GM19372 (cell line): ENCODE results near the gene CELA3B.
"Not testable (repeated sequence)": the region's sequence is repeated elsewhere in the genome, so short reads cannot be mapped to it uniquely, and the experiment has no call there.

Source experiments
- ATAC-seq: cut with Tn5 transposase; IDR thresholded peaks from one replicate; pipeline ENCODE4 v1.9.1; 2021; ENCODE audit warnings: mild to moderate bottlenecking, low read depth, moderate library complexity; ENCODE audit not compliant: unreplicated experiment

The CELA3B gene

DNA sequence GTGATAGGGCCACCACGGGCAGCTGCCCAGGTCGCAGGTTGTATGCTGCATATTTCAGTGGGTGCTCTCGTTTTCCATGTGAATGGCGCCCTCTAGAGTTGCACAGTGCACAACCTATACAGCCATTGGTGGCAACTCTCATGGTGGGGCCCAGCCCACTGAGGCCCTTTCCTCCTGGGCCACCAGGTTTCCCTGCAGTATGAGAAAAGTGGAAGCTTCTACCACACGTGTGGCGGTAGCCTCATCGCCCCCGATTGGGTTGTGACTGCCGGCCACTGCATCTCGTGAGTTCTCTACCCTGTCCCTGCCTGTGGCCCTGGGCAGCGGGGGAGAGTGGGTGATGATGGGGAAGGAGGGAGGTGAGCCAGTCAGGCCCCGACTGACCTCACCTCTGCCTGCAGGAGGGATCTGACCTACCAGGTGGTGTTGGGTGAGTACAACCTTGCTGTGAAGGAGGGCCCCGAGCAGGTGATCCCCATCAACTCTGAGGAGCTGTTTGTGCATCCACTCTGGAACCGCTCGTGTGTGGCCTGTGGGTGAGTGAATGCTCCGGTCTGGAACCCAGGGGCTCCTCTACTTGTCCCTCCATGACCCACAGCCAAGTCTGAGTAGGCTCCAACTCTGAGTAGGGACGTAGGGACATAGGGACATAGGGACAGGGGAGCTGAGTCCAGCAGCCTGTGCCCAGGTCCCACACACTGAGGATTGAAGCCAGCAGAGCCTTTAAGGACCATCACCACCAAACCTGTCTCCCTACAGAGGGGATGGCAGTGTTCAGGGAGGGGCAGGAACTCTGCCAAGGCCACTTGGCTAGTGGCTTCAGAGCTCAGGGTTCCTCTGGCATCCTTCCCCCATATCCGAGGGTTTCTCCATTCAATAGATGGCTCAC is 28.7 kb downstream of the CELA3B start:
- ATAC-seq, result not testable (repeated sequence)

DNA sequence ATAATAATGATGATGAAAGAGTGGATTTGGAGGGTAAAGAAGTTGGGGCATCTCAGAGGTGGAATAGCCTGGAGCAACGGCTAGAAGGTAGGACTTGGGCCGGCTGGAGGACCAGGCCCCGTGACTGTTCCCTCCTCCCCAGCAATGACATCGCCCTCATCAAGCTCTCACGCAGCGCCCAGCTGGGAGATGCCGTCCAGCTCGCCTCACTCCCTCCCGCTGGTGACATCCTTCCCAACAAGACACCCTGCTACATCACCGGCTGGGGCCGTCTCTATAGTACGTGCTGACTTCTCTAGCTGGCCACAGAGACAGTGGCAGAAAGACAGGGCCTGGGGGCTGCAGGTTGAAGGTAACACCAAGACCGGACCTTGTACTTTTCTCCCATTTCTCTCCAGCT is 29.9 kb downstream of the CELA3B start:
- ATAC-seq, result not testable (repeated sequence)

GRCh38 chr1:22007262-22007661 is 30.4 kb downstream of the CELA3B start:
- not testable (repeated sequence) for ATAC-seq

DNA sequence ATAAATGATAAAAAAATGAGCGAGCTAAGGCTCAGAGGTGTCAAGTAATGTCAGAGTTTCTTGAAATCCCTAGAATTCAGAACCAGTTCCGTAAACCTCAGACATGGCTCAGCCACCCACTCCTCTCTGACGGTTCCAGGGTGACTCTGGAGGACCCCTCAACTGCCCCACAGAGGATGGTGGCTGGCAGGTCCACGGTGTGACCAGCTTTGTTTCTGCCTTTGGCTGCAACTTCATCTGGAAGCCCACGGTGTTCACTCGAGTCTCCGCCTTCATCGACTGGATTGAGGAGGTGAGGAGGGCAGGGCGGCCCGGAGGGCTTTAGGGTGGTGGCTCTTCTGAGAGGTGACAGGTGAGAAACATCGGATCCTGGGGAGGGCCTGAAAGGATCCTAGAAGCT is 32.7 kb downstream of the CELA3B start:
- not testable (repeated sequence) for ATAC-seq

GRCh38 chr1:22012752-22013151 is 35.9 kb downstream of the CELA3B start:
- not testable (repeated sequence) for ATAC-seq

DNA sequence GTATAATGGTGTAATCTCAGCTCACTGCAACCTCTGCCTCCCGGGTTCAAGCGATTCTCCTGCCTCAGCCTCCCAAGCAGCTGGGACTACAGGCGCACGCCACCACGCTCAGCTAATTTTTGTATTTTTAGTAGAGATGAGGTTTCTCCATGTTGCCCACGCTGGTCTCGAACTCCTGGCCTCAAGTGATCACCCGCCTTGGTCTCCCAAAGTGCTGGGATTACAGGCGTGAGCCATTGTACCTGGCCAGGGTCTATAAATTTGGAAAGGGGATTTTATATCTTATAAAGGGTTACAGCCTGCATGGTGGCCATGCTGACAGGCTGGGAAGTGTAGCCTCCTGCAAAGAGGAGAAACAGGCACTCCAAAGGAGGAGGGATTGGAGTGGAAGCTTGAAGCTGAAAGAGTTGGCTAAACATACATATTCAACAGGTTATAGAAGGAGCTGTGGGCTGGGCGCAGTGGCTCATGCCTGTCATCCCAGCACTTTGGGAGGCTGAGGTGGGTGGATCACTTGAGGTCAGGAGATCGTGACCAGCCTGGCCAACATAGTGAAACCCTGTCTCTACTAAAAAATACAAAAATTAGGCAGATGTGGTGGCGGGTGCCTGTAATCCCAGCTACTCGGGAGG is 37.9 kb downstream of the CELA3B start:
- ATAC-seq, result not testable (repeated sequence)

- no peak for ATAC-seq
These were observed 42.0 kb downstream of the CELA3B start for GRCh38 chr1:22018583-22019559.

- ATAC-seq, result no peak
These were observed 44.2 kb downstream of the CELA3B start for GRCh38 chr1:22021061-22021460.

GRCh38 chr1:22024485-22025367 is 47.9 kb downstream of the CELA3B start:
- peak; percentile 31 for ATAC-seq

GRCh38 chr1:22025368-22026155 is 48.7 kb downstream of the CELA3B start:
- peak; percentile 69 for ATAC-seq

DNA sequence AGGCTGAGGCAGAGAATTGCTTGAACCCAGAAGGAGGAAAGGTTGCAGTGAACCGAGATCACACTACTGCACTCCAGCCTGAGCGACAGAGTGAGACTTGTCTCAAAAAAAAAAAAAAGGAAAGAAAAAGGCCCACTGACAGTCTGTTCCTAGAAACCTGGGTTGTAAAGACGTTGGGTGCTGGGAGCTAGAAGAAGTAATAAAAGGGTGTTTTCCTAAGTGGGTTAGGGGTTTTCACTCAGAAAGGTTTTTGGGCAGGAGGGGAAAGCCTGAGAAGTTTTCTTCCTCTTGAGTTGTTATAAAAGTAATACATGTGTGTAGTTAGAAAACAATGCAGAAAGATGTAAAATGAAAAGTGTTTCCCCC is 50.1 kb downstream of the CELA3B start:
- no peak for ATAC-seq

GRCh38 chr1:22030057-22030456 is 53.2 kb downstream of the CELA3B start:
- no peak for ATAC-seq

DNA sequence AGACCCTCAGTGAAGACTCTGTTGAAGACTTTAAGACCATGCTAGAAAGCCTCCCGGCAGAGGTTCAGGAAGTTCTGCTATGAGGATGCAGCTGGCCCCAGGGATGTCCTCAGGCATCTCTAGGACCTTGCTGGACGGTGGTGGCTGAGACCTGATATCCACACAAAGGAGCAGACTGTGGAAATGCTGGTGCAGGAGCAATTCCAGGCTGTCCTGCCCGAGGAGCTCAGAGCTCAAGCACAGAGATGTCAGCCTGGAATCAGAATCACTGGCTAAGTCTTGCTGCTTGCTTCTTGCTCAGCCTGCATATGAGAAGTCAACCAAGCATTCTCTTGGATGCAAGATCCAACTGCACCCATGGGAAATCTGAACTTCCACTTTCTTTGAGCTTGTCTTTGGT is 53.7 kb downstream of the CELA3B start:
- no peak for ATAC-seq

DNA sequence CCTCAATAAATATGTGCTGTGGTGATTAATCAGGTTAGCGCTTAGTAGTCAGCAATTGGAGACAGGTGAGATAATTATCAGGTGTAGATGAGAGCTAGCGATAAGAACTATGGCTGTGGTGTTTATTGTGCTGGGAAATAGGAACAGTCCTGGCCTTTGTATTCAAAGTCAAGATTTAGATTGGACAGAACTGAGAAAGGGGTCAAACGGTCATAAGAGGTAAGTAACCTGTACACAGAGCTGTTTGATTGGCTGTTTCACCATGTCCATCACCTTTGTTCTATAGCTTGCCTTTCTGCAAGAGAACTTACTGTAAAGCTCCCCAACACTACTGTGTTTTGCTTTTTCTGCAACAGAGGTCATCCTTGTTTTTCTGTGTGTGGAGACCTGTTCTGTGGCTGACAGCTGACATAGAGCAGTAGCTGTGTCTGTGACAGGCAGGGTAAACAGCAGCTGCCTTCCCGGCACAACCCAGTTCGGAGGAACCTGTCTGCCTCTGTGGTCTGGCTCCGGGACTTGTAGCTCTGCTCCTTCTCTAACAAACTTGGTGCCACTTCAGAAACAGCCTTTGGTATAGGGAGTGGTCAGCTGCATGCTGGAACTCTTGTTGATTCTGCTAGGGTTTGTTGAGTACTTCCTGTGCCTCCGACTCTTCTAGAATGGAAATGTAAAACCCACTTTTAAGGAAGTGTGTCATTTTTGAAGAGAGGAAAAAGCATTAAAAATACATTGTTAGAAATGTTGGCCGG is 54.6 kb downstream of the CELA3B start:
- no peak for ATAC-seq

GRCh38 chr1:22034834-22035233 is 58.0 kb downstream of the CELA3B start:
- ATAC-seq, result not testable (repeated sequence)

GRCh38 chr1:22037520-22037919 is 60.7 kb downstream of the CELA3B start:
- ATAC-seq, result no peak

GRCh38 chr1:22038036-22038435 is 61.2 kb downstream of the CELA3B start:
- ATAC-seq, result no peak
